GM12878 (cell line): Measurements from ENCODE around the gene KRTAP5-11. TPM values are rescaled to one million over a fixed set of nuclear protein-coding genes. Genes with fewer than 3 reads are reported as not detected.
A peak's percentile ranks its signal among the peaks of the same experiment; 100 is the strongest.
"Not testable (repeated sequence)": the region's sequence is repeated elsewhere in the genome, so short reads cannot be mapped to it uniquely, and the experiment has no call there.

Experiments used
- ATAC-seq: fragments of 200-7000 bp; cut with Tn5 transposase; 3 replicates; pipeline ENCODE4 v1.9.1; 2020; ENCODE audit warnings: mild to moderate bottlenecking, moderate library complexity
- BruUV-seq: library from RNA; stranded (reverse); fragments of 400-500 nt; replicated peaks from 2 replicates; lab custom pipeline; 2021; lab: Mats Ljungman, UMichigan
- CTCF ChIA-PET: fragments of 300-600 bp; sonication (Branson Sonifier 250); formaldehyde crosslinking; extraction: SDS; loops from one replicate; lab custom pipeline; 2021; ENCODE audit warnings: inconsistent platforms; lab: Yijun Ruan, JAX
- POLR2A ChIA-PET: fragments of 350-600 bp; formaldehyde crosslinking; extraction: SDS; loops from one replicate; lab custom pipeline; 2021; ENCODE audit warnings: inconsistent platforms; lab: Charles Lee
- RAD21 ChIA-PET: fragments of 300-600 bp; sonication (Branson Sonifier 250); formaldehyde crosslinking; loops from one replicate; lab custom pipeline; 2023; ENCODE audit warnings: antibody characterized with exemption; ENCODE audit not compliant: unreplicated experiment; lab: Charles Lee
- SMC1A ChIA-PET: fragments of 300-600 bp; sonication (Branson Sonifier 250); formaldehyde crosslinking; loops from one replicate; lab custom pipeline; 2023; ENCODE audit not compliant: unreplicated experiment, uncharacterized antibody; lab: Charles Lee
- DNase-seq: peaks from one replicate; pipeline ENCODE4 v3.0.0-alpha.2; 2011; ENCODE audit warnings: low read depth, low spot score
- FAIRE-seq: peaks from 3 replicates; lab custom pipeline; 2011; peaks lifted over from hg19 to GRCh38; lab: Jason Lieb, UNC
- H2AFZ ChIP-seq: 2 replicates; pipeline ENCODE4 v1.6.0; 2011; ENCODE audit warnings: low read depth, low read length, control low read depth; ENCODE audit not compliant: control insufficient read depth
- H3K27ac ChIP-seq: 2 replicates; pipeline ENCODE4 v1.5.1; 2011; ENCODE audit warnings: control low read depth; ENCODE audit not compliant: control insufficient read depth, insufficient read depth
- H3K27me3 ChIP-seq, 2 experiments: replicated peaks in 1 of 2; 2 replicates each; pipeline versions ENCODE4 v1.6.0 to v1.6.1; 2011; ENCODE audit warnings: low read length in 1 of 2; ENCODE audit not compliant: control insufficient read depth in 2 of 2, insufficient read depth in 2 of 2
- H3K36me3 ChIP-seq, 2 experiments: 2 replicates each; pipeline ENCODE4 v1.5.1; 2011; ENCODE audit warnings: low read length in 1 of 2; ENCODE audit not compliant: control insufficient read depth in 2 of 2, insufficient read depth in 2 of 2
- H3K4me1 ChIP-seq: 2 replicates; pipeline ENCODE4 v1.6.1; 2011; ENCODE audit warnings: mild to moderate bottlenecking, low read length, moderate library complexity, mixed read lengths; ENCODE audit not compliant: control insufficient read depth, insufficient read depth
- H3K4me2 ChIP-seq: 2 replicates; pipeline ENCODE4 v1.6.0; 2011; ENCODE audit warnings: control low read depth; ENCODE audit not compliant: control insufficient read depth, insufficient read depth
- H3K4me3 ChIP-seq: fragments of 200-600 bp; sonication (generic); 2 replicates; pipeline ENCODE4 v1.5.1; 2016
- H3K79me2 ChIP-seq: 2 replicates; pipeline ENCODE4 v1.6.0; 2011; ENCODE audit warnings: low read length; ENCODE audit not compliant: control insufficient read depth, insufficient read depth
- H3K9ac ChIP-seq: 2 replicates; pipeline ENCODE4 v1.8.0; 2011; ENCODE audit warnings: low read length, control low read depth, mixed read lengths; ENCODE audit not compliant: control insufficient read depth, insufficient read depth
- H3K9me3 ChIP-seq: replicated peaks from 3 replicates; pipeline ENCODE4 v1.5.1; 2011; ENCODE audit warnings: mild to moderate bottlenecking, low read length; ENCODE audit not compliant: control insufficient read depth, insufficient read depth
- H4K20me1 ChIP-seq: 2 replicates; pipeline ENCODE4 v1.6.0; 2011; ENCODE audit not compliant: control insufficient read depth, insufficient read depth
- SPI1 ChIP-seq: IDR thresholded peaks from 2 replicates; pipeline ENCODE4 v1.6.1; 2011; ENCODE audit warnings: low read depth, mild to moderate bottlenecking, low read length, moderate library complexity, borderline replicate concordance; ENCODE audit not compliant: insufficient read depth
- WGBS: methylation state at CpG from one replicate; pipeline ENCODE4 v1.1.6; 2016; ENCODE audit warnings: low lambda C conversion rate; ENCODE audit not compliant: insufficient replicate concordance, insufficient coverage; ENCODE audit errors: missing lambda C conversion rate; 5-methylcytosine and 5-hydroxymethylcytosine counted together
- in situ Hi-C: fragments of 300-500 bp; cut with MboI; formaldehyde crosslinking; loops from 9 replicates; pipeline ENCODE4 v1.14.3; 2018; ENCODE audit warnings: mixed read lengths
- intact Hi-C: fragments of 100-400 bp; cut with micrococcal nuclease; formaldehyde crosslinking; loops from one replicate; pipeline ENCODE4 v1.14.2; 2022; ENCODE audit not compliant: unreplicated experiment
- polyA plus RNA-seq, 11 experiments: library from polyadenylated mRNA; depleted of rRNA in 4 of 11; unstranded in 6 of 11; stranded (reverse) in 5 of 11; fragments of >200 nt; fragmentation: Nextera tagmentation in 4 of 11; fragmentation: Illumina TruSeq in 1 of 11; extraction: Ambion mirVana in 4 of 11; extraction: Trizol in 1 of 11; gene quantifications; 1 replicate in 1 of 11; 2 replicates in 10 of 11; pipeline versions ENCODE4 v1.2.1 to v1.2.3, GENCODE V29; 2011 to 2016; ENCODE audit warnings: inconsistent platforms in 2 of 11, missing spikeins in 2 of 11, low read depth in 1 of 11
- total RNA-seq, 4 experiments: library from RNA; depleted of rRNA in 3 of 4; stranded (reverse); fragments of >200 nt in 3 of 4; fragmentation: Illumina TruSeq in 1 of 4; extraction: Trizol in 1 of 4; gene quantifications; 2 replicates each; pipeline versions ENCODE4 v1.2.1 to v1.2.3, GENCODE V29; 2013 to 2021
- TF ChIP-seq, protein P1 (sequence below): fragments of 450-650 bp; IDR thresholded peaks from 2 replicates; pipeline ENCODE4 v1.6.1; 2017; ENCODE audit warnings: mild to moderate bottlenecking, moderate library complexity

Gene KRTAP5-11
- total and polyA plus RNA-seq, 10 of the 15 experiments (the other 5 are each of a cell fraction or from before 2014, with no cell fraction given) = not detected

DNA sequence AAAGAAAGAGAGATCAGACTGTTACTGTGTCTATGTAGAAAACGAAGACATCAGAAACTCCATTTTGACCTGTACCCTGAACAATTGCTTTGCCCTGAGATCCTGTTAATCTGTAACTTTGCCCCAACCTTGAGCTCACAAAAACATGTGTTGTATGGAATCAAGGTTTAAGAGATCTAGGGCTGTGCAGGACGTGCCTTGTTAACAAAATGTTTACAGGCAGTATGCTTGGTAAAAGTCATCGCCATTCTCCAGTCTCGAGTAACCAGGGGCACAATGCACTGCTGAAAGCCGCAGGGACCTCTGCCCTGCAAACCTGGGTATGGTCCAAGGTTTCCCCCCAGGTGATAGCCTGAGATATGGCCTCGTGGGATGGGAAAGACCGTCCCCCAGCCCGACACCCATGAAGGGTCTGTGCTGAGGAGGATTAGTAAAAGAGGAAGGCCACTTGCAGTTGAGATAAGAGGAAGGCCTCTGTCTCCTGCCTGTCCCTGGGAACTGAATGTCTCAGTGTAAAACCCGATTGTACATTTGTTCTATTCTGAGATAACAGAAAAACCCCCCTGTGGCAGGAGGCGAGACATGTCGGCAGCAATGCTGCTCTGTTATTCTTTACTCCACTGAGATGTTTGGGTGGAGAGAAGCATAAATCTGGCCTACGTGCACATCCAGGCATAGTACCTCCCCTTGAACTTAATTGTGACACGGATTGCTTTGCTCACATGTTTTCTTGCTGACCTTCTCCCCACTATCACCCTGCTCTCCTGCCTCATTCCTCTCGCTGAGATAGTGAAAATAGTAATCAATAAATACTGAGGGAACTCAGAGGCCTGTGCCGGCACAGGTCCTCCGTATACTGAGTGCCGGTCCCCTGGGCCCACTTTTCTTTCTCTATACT lies 47.7 kb downstream of the KRTAP5-11 start:
- CTCF ChIA-PET, H4K20me1 ChIP-seq, H3K27ac ChIP-seq, H3K9me3 ChIP-seq, FAIRE-seq, ATAC-seq, POLR2A ChIA-PET, H3K27me3 ChIP-seq, H3K9ac ChIP-seq, intact Hi-C loops, H3K79me2 ChIP-seq, BruUV-seq, H3K4me3 ChIP-seq, DNase-seq, H3K36me3 ChIP-seq, in situ Hi-C loops, RAD21 ChIA-PET: not testable (repeated sequence)
- SMC1A ChIA-PET = interaction anchor here (1.4 to 1.7 kb wide), 2 partner anchors 8 to 15 kb away, joined by 3 to 4 read pairs; no protein-coding TSS in a partner anchor
- Histone ChIP-seq H3K4me1 (peaks cover 24% of the 10 kb centered on the region), H3K4me2 (peak overlapping the region; percentile 25; the same call in 1 of the 2 replicates), H2AFZ (peak overlapping the region; percentile 72)
- TF ChIP-seq, protein P1, sequence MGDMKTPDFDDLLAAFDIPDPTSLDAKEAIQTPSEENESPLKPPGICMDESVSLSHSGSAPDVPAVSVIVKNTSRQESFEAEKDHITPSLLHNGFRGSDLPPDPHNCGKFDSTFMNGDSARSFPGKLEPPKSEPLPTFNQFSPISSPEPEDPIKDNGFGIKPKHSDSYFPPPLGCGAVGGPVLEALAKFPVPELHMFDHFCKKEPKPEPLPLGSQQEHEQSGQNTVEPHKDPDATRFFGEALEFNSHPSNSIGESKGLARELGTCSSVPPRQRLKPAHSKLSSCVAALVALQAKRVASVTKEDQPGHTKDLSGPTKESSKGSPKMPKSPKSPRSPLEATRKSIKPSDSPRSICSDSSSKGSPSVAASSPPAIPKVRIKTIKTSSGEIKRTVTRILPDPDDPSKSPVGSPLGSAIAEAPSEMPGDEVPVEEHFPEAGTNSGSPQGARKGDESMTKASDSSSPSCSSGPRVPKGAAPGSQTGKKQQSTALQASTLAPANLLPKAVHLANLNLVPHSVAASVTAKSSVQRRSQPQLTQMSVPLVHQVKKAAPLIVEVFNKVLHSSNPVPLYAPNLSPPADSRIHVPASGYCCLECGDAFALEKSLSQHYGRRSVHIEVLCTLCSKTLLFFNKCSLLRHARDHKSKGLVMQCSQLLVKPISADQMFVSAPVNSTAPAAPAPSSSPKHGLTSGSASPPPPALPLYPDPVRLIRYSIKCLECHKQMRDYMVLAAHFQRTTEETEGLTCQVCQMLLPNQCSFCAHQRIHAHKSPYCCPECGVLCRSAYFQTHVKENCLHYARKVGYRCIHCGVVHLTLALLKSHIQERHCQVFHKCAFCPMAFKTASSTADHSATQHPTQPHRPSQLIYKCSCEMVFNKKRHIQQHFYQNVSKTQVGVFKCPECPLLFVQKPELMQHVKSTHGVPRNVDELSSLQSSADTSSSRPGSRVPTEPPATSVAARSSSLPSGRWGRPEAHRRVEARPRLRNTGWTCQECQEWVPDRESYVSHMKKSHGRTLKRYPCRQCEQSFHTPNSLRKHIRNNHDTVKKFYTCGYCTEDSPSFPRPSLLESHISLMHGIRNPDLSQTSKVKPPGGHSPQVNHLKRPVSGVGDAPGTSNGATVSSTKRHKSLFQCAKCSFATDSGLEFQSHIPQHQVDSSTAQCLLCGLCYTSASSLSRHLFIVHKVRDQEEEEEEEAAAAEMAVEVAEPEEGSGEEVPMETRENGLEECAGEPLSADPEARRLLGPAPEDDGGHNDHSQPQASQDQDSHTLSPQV = 0 out of 2 replicates have a peak, but pooled peaks have one; percentile 51
- TF ChIP-seq SPI1 = peak; percentile 40; the same call in 1 of the 2 replicates
- WGBS = 49% methylated on average over 17 of the region's 17 CpGs
